CD1c-positive myeloid dendritic cell (primary cell): ENCODE data around the gene RPS5.
"Not testable (repeated sequence)": the region's sequence is repeated elsewhere in the genome, so short reads cannot be mapped to it uniquely, and the experiment has no call there.

Source experiments
- DNase-seq: peaks from one replicate; pipeline ENCODE4 v3.0.0-alpha.2; 2016; ENCODE audit errors: extremely low spot score

The RPS5 gene

DNA sequence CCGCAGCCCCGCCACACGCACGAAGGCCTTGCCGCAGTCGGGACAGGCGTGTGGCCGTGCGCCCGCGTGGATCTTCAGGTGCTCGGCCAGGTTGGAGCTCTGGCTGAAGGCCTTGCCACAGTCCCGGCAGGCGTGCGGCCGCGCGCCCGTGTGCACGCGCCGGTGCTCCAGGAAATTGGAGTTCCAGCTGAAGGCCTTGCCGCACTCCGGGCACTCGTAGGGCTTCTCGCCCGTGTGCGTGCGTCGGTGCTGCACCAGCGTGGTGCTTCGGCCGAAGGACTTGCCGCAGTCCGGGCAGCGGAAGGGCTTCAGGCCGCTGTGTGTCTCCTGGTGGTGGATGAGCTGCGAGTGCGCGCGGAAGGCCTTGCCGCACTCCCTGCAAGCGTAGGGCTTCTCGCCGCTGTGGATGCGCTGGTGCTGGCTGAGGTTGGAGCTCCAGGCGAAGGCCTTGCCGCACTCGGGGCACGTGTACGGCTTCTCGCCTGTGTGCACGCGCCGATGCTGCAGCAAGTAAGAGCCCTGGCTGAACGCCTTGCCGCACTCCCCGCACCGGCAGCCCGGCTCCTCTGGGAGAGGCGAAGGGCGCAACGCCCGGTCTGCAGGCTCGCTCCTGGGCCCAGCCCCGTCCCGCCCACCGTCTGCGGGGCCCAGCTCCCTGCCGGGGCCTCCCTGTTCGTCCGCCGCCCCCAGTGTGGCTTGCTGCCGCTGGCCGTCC is 30.1 kb upstream of the RPS5 start:
- no peak for DNase-seq

DNA sequence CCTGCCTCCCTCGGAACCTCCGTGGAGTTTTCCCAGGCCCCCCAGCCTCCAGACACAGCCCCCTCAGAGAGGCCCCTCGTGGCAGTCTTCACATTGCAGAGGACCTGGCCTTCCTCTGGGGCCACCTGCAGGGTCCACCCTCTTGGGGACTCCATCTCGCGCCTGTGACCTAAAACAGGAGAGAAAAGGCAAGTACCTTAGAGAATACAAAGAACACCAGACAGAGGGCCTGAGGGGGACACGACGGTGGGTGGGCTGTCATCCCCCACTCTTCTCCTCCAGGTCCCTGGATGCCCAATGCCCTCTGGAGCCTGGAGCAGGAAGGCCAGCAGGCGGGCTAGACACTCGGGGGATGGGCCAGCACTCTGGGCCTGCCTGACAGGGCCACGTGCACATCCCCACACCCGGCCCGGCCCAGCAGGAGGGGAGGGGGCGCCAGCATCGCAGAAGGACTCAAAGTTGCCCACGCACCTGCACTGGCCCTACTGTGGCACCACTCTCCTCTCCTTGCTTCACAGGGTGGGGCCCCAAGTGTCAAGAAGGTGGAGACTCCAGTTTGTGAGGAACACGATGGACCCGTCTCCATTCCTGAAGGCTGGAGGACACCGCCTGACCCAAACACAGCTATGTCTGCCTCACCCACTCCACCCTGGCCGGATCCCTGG is 29.5 kb upstream of the RPS5 start:
- DNase-seq = no peak

DNA sequence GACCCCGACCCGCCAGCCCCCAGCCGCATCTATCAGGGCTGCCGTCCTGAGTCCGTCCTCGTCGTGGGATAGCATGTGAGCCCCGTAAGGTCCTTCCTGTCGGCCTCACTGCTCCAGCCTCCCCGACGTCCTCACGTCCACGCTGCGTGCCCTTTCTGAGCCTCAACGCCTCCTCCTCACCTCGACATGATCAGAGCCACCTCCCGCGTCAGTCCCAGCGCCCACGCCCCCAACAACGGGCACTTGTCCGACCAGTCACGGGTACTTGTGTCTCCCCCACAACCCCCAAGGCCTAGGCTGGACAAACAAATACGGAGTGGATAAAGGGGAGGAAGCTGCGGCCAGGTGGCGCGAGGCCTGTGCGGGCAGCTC is 25.2 kb upstream of the RPS5 start:
- DNase-seq = peak; percentile 68

DNA sequence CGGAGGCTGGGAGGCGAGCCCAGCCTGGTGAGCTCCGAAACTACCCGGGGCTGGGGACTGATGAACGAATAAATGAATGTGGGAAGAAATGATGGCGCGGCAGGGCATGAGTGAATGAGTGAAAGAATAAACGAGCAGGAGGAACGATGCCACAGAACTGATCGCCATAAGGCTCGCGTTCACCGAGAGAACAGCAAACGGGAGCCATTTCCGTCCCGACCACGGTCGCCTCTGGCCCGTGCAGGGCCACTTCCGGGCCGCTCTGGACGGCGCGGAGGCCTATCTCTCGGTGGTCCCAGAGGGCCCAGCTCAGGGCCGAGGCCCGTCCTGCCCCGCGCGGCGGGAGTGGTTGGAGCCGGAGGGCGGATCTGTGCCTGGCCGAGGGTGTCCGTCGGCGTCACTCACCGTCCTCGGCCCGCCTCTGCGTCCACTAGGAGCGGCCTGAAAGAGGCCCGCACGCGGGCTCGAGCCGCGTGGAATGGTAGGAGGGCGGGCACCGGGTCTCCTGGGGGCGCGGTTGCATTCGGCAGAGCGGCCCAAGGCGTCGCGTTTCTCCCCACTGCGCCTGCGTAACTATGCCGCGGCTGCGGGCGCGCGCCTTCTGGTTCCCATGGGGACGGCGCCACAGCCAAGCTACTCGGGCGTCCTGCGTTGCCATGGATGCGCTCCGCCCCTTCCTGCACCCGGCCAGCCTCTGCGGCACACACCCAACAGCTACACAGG is 24.6 kb upstream of the RPS5 start, which contains the start of gene ZNF497:
TSS of gene ZNF497 (minus strand) at position 480 of the 723 bp plus-strand sequence. CDS start 5,116 bp downstream, outside the sequence.
- DNase-seq = peak; percentile 98

DNA sequence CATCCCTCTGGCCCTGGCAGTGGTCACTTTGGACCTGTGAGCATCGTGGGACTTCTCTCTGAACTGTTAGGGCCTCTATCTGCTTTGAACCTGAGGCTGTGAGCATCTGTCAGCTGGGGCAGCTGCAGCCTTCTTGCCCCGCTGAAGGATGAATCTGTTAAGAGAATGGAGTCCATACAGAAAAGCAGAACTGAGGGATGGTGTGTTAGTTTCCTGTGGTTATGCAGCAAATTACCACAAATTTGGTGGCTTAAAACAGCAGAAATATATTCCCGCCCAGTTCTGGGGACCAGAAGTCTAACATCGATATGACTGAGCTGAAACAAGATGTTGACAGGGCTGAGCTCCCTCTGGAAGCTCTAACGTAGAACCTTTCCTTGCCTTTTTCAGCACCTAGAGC is 22.9 kb upstream of the RPS5 start:
- DNase-seq = peak; percentile 39

DNA sequence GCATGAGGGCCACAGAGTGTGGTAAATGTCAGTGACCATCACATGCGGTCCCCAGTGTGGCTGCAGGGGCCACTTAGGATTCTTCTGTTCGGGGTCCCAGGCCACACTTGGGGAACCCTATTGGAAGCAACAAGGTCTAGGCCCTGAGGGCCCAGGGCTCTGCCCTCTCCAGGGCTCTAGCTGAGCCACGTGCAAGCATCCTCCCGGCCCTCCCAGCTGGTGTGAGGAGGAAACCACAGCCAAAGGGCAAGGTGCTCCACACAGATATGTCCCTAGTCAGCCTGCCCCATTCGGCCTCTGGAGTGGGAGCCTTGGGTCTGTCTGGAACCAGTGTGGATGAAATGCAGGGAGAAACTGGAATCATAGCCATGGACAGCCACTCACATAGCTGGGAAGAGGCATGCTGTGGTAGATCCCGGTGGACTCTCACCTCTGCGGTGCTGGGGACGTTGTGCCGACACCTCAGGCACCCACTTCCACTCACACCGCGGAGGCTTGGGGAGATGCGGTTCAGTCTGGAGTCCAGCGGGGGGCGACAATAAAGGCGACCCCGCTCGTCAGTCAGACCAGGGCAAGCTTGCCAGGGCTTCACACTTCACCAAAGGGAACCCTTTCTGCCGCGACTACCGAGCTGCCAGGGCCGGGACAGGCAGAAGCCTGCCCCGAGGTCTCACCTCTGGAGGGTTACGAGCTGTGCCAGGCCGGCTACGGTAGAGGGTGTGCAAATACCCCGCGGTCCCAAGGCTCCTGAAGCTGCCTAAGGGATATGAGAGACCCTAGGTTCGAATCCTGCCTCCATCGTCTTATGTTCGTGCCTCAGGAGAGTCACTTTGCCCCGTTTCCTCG is 20.3 kb upstream of the RPS5 start:
- no peak for DNase-seq

DNA sequence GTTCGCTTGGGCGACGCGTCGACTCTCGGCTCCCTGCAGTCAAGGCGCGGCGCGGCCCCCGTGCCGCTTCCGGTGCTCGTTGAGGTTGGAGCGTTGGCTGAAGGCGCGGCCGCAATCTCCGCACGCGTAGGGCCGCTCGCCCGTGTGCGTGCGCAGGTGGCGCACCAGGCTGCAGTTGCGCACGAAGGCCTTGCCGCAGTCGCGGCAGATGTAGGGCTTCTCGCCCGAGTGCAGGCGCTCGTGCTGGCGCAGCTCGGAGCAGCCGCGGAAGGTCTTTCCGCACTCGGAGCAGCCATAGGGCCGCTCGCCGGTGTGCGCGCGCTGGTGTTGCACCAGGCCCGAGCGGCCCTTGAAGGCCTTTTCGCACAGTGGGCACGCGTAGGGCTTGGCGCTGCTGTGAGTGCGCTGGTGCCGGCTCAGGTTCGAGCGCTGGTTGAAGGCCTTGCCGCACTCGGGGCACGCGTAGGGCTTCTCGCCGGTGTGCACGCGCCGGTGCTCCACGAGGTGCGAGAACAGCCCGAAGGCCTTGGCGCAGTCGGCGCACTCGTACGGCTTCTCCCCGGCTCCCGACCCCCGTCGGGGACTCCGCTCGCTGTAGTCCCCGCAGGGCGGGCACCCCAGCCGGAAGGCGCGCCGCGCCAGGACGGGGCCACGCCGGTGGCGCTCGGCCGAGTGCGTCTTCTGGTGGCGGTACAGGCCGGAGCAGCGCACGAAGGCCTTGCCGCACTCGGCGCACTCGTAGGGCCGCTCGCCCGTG is 19.2 kb upstream of the RPS5 start:
- DNase-seq = no peak

DNA sequence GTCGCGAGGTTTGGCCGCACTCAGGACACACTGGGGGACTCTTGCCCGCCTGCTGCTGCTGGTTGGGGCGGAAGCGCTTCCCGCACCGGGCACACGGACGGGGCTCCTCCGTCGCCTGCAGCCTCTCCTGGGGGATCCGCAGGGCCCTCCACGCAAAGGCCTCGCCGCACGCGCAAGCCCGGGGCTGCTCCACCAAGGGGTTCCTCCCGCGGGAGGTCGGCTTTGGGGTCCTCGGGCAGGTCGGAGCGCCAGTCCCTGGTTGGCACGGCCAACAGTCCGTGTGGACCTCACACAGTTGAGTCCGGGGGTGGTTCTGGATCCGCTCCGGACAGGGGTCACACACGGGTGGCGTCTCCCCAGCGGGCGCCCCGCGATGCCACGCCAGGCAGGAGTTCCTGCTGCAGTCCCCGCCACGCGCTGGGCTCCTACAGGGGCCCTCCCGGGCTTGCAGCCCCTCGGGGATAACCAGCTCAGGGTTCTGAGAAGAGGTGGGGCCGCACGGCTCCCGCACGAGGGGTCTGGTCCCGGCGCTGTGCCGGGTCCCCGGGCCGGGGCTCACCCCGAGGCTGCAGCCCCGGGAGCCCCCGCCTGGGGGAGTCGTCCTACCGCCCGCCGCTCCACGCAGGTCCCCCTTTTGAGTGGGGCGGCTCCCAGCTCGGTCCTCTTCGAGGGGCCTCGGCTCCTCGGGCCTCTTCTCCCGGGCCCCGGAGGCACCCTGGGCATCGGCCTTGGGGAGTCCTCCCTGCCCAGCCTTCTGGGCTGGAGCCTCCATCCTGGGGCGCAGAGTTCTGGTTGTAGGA is 18.3 kb upstream of the RPS5 start:
- no peak for DNase-seq

DNA sequence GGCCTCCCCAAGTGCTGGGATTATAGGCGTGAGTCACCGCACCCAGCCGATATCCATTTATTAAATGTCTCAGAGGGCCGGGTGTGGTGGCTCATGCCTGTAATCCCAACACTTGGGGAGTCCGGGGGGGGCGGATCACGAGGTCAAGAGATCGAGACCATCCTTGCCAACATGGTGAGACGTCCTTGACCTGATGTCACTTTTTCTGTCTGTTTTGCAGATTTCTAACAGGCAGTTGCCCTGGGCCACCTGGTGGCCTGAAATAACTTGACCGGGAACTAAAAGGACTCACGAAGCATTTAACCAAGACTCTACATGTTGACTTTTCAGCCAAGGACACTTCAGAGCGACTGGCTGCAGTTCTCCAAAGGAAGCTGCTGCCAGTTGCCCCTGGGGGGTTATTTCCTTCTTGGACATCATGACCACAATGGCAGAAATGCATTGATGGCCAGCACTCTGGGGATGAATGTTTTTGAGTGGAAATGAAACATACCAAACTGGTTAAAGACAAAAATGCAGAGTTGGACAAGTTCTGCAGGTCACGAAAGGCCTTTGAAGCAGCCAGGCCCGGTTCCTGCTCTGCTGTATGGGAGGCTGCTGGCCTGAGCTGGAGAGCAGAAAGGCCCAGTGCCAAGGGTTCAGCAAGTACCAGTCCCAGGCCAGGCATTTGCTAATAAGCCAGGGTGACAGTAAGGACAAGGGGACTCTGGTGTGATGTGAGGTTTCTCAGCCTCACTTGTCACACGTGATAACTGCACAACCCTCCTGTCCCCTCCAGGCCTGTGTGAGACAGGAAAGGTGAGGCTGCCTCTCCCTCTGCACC is 14.5 kb upstream of the RPS5 start:
- no peak for DNase-seq

DNA sequence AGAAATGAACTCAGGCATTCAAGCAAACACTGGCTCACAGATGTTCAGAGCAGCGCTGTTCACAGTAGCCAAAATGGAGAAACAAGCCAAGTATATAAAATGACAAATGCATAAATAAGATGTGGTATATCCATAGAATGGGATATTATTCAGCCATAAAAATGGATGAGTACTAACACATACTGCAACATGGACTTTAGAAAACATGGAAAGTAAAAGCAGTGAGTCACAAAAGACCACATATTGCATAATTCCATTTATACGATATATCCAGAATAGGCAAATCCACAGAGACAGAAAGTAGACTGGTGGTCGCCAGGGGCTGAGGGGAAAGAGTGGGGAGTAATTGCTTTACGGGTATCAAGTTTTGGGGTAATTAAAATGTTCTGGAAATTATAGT is 12.9 kb upstream of the RPS5 start:
- DNase-seq = no peak

DNA sequence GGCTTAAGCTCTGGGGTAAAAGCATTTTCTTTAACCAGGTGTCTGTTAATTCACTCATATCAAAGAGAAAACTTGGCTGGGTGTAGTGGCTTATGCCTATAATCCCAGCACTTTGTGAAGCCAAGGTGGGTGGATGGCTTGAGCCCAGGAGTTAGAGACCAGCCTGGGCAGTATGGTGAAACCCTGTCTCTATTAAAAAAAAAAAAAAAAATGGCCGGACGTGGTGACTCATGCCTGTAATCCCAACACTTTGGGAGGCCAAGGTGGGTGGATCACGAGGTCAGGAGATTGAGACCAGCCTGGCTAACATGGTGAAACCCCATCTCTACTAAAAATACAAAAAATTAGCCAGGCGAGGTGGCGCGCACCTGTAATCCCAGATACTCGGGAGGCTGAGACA is 10.3 kb upstream of the RPS5 start:
- not testable (repeated sequence) for DNase-seq

DNA sequence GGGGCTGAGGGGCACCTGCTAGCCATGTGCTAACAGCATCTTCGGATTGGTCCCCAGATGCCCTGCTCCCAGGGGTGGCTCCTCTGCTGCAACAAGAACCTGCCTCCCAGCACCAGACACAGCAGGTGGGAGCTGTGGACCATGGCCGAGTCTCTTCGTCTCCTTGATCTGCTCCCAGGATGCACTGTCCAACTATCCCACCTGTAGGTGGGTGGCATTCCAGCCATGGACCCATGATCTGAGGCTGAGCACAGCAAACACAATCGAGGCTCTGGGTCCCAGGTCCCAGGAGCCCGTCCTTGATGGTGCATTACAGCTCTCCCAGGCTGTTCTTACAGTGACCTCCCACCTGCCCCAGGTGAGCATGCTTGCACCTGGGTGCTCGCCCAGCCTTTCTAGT is 7.8 kb upstream of the RPS5 start:
- no peak for DNase-seq

DNA sequence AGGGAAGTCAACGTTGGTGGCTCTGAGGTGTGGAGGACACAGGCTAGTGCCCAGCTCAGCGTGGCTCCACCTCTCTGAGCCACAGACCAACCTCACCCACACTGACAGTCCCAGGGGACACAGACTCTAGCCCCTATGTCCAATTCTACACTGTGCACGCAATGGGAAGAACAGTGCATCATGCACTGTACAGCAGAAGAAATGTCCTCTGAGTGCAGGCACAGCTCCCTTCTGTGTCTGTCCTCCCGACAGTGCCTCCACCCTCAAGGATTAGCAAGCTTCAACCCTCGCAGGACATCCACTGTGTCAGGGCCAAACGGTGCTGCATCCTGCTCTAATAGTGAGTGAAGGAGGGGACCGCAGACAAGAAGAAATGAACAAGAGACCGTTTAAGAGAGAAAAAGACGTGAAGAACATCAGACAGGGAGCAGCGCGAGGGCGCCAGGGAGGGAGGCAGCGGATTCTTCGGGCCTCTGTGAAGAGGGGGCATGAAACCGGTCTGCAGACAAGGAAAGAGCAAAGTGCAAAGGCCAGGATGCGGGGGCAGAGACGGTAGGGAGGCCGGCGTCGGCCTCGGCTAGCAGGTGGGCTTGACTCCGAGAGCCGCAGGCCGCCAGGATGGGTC is 6.9 kb upstream of the RPS5 start:
- DNase-seq = no peak

DNA sequence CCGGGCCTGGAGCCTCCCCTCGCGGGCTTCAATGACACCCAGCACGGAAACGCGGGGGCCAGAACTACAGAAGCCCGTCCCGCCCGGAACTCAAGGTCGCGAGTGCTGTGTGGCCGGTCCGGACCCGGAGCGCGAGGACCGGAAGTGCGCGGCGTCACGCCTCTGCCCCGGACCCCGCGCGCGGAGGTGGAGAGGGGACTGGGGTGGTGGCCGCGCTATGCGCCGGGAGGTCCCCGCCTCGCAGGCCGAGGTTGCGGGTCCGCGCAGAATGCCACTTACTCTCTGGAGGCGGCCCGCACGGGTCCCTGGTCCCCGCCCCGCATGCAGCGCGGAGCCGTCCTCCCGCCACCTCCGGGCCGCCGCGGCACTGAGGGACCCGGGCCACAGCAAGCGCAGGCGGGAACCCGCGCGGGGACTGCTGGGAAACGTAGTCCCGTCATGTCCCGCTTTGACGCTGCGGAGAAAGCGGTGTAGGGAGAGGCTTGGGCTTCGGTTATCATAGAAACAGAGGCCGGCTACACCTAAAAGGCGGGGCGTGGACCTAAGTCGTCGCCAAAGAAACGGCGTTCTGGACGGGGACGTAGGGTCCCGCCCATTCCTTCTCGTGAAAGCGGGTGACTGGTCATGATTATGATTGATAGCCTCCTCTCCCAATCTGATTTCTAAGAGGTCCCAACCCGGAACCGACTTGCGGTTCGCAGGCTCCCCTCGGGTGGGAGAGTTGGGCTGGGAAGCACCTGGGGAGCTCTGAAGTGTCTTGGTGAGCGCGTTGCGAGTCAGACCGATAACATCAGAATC is 6.2 kb upstream of the RPS5 start, which contains the start of gene ZNF837:
TSS of gene ZNF837 (minus strand) at position 369 of the 798 bp plus-strand sequence. CDS start 11,698 bp downstream, outside the sequence.
- DNase-seq = peak; percentile 100

DNA sequence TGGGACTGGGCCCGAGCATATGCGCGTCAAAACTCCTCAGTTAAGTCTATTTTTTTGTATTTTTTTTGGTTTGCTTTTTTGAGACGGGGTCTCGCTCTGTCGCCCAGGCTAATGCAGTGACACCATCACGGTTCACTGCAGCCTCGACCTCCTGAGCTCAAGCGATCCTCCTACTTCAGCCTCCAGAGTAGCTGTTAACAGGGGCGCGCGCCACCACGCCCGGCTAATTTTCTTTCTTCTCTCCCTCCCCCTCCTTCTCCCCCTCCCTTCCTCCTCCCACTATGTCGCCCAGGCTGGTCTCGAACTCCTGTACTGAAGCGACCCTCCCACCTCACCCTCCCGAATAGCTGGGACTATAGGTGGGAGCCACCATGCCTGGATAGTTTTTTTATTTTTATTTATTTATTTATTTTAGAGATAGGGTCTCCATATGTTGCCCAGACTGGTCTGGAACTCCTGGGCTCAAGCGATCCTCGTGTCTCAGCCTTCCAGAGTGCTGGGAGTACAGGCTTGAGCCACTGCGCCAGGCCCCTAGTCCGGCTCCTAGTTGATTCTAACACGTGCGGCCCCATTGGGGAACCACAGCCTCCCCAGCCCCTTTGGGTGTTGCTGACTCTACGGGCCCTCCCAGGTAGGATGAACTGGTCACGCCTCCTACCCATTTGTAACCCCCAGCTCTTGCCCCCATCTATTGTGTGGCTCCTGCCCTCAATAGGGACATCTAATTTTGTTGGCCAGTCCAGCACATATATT is 5.4 kb upstream of the RPS5 start:
- no peak for DNase-seq

DNA sequence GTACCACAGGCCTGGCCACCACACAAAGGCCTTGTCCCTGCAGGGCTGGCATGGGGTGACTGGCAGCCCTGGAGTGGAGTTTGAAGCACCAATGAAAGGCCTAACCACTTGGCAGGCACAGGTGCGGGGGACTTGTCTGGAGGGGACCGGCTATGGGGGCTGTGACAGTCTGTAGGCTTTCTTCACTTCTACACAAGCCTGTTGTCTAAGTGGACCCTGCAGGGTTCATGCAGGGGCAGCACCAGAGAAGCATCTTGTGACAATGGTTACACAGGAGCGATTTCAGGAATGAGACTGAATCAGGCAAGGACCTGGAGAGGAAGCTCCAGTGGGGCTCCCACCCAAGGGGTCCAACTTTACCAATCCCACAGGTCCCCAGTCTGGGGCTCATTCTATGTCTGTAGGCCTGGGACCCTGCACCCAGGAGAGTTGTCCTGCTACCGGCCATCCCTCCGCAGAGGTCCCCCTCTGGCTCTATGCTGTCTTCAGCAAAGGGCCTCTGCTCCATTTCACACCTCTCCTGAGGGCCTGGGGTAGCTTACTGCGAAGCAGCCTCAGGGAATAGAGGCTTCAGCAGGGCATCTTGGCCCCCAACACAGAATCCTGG is 4.0 kb upstream of the RPS5 start:
- DNase-seq = no peak
